Fibroblast of skin of left quadriceps (primary cell): ENCODE data around the gene TBC1D5.

Experiments
- DNase-seq, 2 experiments: peaks; one replicate each; pipeline ENCODE4 v3.0.0-alpha.2; 2013; ENCODE audit warnings: low read depth in 2 of 2

The TBC1D5 gene

DNA sequence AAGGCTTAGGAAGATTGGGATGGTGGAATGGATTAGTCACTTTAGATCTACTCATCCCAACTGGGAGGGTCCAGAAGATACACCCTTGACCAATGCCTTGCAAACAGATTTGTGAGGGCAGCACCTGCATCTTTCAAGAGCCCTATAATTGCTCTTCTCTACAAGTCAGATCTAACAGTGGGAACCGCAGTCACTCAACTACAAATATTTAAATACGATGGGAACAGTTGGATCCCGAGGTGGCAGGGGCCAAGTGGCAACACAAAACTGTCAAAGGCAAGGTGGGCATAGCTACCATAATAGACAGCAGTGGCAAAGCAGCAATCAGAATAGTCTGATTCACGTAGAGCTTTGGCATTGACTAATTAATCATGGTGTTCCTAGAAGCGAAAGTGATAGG is 152.0 kb downstream of the TBC1D5 start:
- DNase-seq: no peak

DNA sequence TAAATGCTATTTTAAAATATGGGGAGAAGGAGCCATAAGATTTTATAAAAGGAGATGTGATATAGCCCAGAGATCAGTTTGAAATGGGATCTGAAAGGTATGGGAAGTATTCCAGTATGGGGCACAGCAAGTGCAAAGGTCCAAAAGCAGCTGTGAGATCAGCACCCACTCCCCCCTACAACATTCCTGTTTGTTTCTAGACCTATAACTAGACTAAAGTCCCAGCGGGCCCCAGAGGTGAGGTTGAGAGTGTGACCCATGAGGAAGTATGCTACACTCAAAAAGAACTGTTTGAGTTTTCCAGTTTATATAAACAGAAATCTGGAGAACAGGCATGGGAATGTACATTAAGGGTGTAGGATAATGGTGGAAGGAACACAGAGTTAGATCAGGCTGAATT is 152.5 kb downstream of the TBC1D5 start:
- DNase-seq: no peak

GRCh38 chr3:17588422-17588821 is 154.0 kb downstream of the TBC1D5 start:
- DNase-seq: no peak

DNA sequence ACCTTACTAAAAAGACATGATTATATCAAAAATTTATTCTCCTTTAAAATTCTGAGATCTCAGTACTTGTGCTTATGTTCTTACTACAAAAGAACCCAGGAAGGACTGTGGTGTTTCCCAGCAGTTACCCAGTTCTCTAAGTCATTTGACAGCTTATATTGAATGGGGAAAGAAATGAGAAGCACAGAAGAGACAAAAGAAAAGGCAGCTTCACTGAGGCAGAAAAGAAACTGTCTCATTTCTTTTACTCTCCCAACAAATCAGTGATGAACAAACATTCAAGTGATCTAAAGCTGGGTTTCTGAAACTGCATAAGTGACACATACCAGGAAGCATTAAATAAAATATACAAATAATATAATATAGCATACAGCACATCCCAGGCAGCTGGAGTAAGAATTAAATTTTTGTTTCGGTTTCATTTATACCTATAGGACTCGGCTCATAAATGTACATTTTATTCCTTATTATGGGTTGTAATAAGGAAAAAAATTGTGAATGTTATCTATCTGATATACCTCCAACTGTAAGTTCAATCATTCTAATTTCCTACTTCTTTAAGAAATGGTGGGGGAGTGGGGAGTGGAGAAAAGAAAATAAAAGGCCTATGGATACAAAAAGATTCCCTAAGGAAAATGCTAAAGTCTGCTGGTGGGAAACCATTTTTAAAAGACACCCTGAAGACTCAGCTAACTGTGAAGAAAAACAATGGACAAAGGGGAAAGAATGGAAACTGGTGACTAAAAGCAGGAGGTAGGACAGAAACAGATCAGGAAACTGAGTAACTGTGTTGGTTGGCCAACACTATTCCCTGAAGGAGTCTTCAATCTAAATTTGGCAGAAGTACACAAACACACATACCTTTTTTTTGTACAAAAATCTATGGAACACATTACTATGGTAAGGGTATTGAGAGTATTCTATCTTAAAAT is 156.8 kb downstream of the TBC1D5 start:
- DNase-seq: no peak

DNA sequence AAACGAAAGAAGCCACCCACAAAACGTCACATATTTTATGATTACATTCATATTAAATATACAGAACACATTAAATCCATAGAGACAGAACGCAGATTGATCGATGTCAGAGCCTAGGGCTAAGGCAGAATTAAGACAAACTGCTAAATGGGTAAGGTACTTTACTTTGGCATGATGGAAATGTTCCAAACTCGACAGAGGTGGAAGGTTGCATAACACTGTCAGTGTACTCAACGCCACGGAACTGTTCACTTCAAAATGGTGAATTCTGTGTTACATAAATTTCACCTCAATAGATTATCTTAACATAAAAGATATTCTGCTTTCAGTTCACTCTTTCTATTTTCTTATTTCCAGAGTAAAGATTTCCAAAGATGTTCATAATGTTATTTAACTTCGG is 158.4 kb downstream of the TBC1D5 start:
- DNase-seq: no peak

GRCh38 chr3:17583530-17583929 is 158.9 kb downstream of the TBC1D5 start:
- DNase-seq: no peak

DNA sequence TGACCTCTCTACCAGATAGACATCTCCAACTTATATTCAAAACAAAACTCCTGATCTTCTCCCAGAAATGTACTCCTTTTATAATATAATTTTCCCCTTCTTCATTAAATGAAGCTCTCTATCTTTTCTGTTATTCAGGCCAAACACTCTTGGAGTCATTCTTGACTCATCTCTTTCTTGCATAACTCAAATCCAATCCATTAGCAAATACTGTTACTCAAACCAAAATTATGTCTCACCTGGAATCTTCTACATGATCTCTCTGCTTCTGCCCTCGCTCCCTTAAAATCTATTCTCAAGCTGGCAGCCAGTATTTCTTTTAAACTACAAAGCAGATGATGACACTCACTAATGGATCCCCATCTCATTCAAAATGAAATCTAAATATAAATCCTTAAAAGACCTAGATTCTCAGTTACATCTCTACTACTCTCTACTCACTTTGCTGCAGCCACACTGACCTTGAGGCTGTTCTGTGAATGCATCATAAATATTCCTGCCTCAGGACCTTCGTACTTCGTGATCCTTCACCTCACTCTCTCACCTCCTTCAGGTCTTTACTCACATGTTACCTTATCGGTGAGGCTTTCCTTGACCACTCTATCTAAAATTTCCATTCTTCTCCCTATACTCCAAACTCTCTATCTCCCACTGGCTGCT is 160.9 kb downstream of the TBC1D5 start:
- no peak for DNase-seq

GRCh38 chr3:17580901-17581300 is 161.5 kb downstream of the TBC1D5 start:
- no peak for DNase-seq

GRCh38 chr3:17579289-17580031 is 163.0 kb downstream of the TBC1D5 start:
- no peak for DNase-seq

GRCh38 chr3:17577796-17578520 is 164.5 kb downstream of the TBC1D5 start:
- peak; percentile 74 to 78 for DNase-seq

- DNase-seq: no peak
Observed at GRCh38 chr3:17573396-17573795, 169.0 kb downstream of the TBC1D5 start.

GRCh38 chr3:17571686-17572085 is 170.7 kb downstream of the TBC1D5 start:
- DNase-seq: no peak

DNA sequence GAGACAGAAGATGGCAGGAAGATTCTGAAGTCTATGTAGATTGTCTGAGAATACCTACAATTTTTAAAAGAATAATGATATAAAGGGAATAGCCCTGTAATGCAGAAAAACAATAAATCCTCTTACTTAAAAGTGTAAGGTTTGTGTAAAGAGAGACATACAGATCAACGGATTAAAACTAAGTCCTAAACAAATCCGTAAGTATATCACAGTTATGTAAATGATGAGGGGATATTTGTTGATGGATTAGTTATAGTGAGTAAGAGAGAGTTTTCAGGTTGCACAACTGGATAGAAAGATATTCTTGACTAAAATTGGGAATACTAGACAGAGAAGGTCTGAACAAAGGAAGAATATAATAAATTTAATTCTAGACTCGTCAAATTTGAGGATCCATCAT is 179.6 kb downstream of the TBC1D5 start:
- no peak for DNase-seq

- no peak for DNase-seq
Observed at GRCh38 chr3:17558565-17558964, 183.9 kb downstream of the TBC1D5 start.

- DNase-seq: no peak
Observed at GRCh38 chr3:17557749-17558463, 184.5 kb downstream of the TBC1D5 start.

DNA sequence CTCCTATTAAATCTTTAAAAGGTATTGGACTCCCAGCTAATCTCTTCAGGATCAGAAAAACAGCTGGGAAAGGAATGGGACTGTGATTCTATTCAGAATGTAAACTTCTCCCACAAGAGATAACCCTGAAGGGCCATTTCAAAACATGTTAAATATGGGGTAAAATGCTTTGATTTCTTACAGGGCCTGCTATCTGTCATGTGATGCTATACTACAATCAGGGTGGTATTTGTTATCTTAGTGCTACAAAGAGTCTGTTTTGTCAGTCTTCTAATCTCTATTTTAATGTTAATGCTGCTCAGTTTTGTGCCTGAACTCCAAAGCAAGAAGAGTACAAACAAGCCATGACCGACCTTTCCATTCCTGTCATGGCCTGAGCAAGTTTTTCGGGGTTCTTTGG is 186.9 kb downstream of the TBC1D5 start:
- no peak for DNase-seq

DNA sequence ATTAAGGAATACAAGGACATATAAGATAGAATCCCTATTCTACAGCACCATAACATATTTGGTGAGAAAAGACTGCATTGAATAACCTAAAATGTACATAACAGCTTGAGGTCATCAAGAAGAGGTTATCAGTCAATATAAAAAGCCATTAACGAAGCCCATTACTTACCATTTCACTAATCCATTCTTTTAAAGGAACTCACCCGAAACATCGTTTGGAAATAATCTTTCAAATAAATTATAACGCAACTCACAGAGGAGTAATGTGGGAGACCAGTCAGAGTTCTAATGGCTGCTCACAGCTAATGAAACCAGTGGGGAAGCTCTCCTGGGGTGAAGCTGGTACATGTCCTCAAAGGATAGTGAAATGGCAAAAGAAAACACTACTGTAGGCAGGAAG is 188.4 kb downstream of the TBC1D5 start:
- no peak for DNase-seq

DNA sequence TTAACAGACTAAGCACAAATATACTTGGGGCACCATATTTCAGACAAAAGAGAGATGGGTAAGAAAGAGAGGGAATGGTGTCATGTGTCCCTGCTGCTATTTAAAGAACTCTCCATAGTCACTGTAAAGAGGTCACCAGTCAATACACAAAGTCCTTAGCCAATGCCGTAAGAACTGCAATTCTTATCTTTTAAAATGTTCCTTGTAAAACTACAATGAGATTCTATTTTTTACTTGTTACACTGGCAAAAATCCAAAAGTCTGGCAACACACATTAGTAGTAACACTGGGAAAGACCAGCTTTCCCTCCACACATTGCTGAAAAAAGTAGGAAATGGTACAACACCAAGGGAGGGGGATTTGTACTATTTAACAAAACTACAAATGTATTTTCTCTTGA is 189.4 kb downstream of the TBC1D5 start:
- DNase-seq: no peak

DNA sequence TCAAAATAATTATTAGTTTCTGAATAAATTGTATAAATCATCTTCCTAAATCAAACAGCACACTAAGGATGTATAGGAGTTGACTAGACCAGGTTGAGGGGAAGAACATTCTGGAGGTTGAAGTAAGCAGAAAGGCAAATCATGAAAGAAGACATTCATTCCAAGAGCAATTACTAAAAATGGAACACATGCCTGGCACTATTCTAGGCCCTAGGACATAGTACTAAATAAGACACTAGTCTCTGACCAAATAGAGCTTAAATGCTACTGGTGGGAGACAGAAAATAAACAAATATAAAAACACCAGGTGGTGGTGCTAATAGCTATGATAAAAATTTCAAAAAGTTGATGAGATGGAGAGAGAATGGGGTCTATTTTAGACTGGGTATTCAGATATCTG is 190.1 kb downstream of the TBC1D5 start:
- no peak for DNase-seq

DNA sequence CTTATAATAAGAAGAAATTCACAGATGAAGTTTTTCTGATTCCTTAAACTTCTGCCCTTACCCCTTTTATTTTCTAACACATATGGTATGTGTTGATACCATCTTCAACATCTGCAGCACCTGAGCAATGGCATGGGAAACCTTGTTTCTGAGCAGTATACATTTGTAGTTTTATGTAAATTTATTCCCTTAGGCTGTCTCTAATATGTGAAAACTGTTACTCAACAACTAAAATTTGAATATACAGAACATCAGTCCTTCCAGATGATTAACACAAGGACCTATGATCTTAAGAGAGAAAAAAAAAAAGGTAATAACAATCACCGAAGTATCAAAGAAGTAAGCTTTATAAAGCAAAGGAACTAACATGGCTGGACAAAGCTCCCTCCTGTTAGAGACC is 190.5 kb downstream of the TBC1D5 start:
- no peak for DNase-seq

DNA sequence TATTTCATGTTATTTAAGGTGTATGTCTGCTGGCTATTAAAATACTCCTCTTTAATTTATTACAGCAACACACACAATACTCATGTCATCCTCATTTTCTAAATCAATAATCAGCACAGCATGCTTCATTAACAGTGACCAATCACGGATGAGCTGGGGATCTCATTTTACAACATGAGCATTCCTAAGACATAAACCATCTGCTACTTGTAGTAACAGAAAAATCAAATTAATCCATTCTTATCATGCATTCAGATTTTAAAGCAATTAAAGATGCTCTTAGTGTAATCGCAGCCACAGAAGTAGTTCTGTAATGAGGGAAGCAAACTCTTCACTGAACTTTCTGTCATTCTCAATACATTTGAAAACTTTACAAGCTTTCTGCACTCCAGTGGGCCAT is 191.1 kb downstream of the TBC1D5 start:
- no peak for DNase-seq
